Caco-2 (cell line): Measurements from ENCODE around the gene SETD9. TPM values are rescaled to one million over a fixed set of nuclear protein-coding genes. Genes with fewer than 3 reads are reported as not detected.

Experiments used
- BruUV-seq: library from RNA; stranded (reverse); fragments of 400-500 nt; replicated peaks from 2 replicates; lab custom pipeline; 2021; lab: Mats Ljungman, UMichigan
- CTCF ChIA-PET: fragments of 300-600 bp; sonication (Branson Sonifier 250); formaldehyde crosslinking; loops from one replicate; lab custom pipeline; 2022; ENCODE audit warnings: antibody characterized with exemption; lab: Charles Lee
- POLR2A ChIA-PET: fragments of 300-600 bp; sonication (Branson Sonifier 250); formaldehyde crosslinking; loops from one replicate; lab custom pipeline; 2022; ENCODE audit warnings: antibody characterized with exemption; lab: Charles Lee
- DNase-seq, 2 experiments: peaks; one replicate each; pipeline versions ENCODE4 v3.0.0 to v3.0.0-alpha.2; 2020 to 2022
- H3K27me3 ChIP-seq: replicated peaks from 2 replicates; pipeline ENCODE4 v1.6.0; 2011; ENCODE audit warnings: low read length; ENCODE audit not compliant: control insufficient read depth, insufficient read depth
- H3K36me3 ChIP-seq: 2 replicates; pipeline ENCODE4 v1.5.1; 2011; ENCODE audit warnings: low read length; ENCODE audit not compliant: control insufficient read depth, insufficient read depth
- H3K4me1 ChIP-seq: fragments of 250-450 bp; sonication (Bioruptor Pico); 2 replicates; pipeline ENCODE4 v1.5.1; 2020; ENCODE audit warnings: mild to moderate bottlenecking
- H3K4me3 ChIP-seq: 2 replicates; pipeline ENCODE4 v1.5.1; 2011; ENCODE audit warnings: low read depth, mild to moderate bottlenecking, control low read depth, low read length
- H3K9me3 ChIP-seq: fragments of 250-450 bp; sonication (Bioruptor Pico); 2 replicates; pipeline ENCODE4 v1.5.1; 2020; ENCODE audit warnings: mild to moderate bottlenecking, moderate library complexity
- H3K27ac Mint-ChIP-seq: one replicate; pipeline ENCODE4 v1.8.0; 2022; ENCODE audit warnings: mixed read lengths; ENCODE audit not compliant: unreplicated experiment
- H3K27me3 Mint-ChIP-seq: one replicate; pipeline ENCODE4 v1.8.0; 2022; ENCODE audit warnings: mixed read lengths; ENCODE audit not compliant: insufficient read depth, unreplicated experiment
- H3K36me3 Mint-ChIP-seq: one replicate; pipeline ENCODE4 v1.8.0; 2022; ENCODE audit warnings: mild to moderate bottlenecking, mixed read lengths; ENCODE audit not compliant: insufficient read depth, unreplicated experiment
- H3K4me1 Mint-ChIP-seq: one replicate; pipeline ENCODE4 v1.8.0; 2022; ENCODE audit warnings: low read depth, mixed read lengths; ENCODE audit not compliant: unreplicated experiment
- H3K4me3 Mint-ChIP-seq: one replicate; pipeline ENCODE4 v1.8.0; 2022; ENCODE audit warnings: mild to moderate bottlenecking, moderate library complexity, mixed read lengths; ENCODE audit not compliant: unreplicated experiment
- H3K9me3 Mint-ChIP-seq: one replicate; pipeline ENCODE4 v1.8.0; 2022; ENCODE audit warnings: mixed read lengths; ENCODE audit not compliant: unreplicated experiment
- intact Hi-C: fragments of 100-400 bp; cut with micrococcal nuclease; formaldehyde crosslinking; loops from one replicate; pipeline ENCODE4 v1.10.0; 2022; ENCODE audit not compliant: unreplicated experiment
- total RNA-seq: library from RNA; stranded (reverse); gene quantifications from 2 replicates; pipeline ENCODE4 v1.2.3, GENCODE V29; 2022
- TF ChIP-seq, protein P1 (sequence below), 2 experiments: fragments of 200-600 bp in 1 of 2; IDR thresholded peaks; 1 replicate in 1 of 2; 2 replicates in 1 of 2; pipeline versions ENCODE4 v1.5.1 to v1.8.0; 2011 to 2022; ENCODE audit warnings: antibody characterized with exemption in 1 of 2, control low read depth in 1 of 2, inconsistent platforms in 1 of 2, low read depth in 1 of 2, low read length in 1 of 2, mild to moderate bottlenecking in 1 of 2, moderate library complexity in 1 of 2; ENCODE audit not compliant: insufficient read depth in 1 of 2, severe bottlenecking in 1 of 2, unreplicated experiment in 1 of 2

Gene SETD9
- total RNA-seq, 1 experiment from 2014 or later: 10.5 TPM

DNA sequence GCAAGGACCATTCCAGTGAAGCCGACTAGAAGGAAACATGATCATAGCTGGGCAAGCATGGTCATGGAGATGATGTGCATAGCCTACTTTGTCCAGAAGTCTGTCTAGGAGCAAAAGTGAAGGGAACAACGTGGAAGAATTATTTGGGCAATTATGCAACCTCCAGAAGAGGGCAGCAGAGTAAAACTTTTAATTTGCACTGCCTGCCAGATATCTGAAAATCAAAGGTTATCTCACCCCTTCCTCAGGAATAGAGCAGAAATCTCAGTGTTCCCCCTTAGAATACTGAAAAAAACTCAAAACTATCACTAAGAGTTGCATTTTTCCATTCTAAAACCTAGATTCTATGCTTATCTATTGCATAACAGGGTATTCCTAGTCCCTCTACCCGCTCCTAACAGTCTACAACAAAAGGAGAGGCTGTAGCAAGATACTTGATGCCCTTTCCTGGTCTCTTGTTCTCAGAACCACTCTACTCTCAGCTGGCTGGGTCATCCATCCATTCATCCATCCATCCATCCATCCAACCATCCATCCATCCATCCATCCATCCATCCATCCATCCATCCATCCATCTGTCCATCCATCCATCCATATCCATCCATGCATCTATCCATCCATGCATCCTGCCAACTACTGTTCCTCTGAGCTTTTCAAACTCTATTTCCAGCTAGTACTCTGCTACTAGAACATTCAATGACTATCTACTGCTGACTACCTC lies 8.4 kb upstream of the SETD9 start:
- Mint-ChIP-seq H3K36me3 (peaks cover 19% of the 10 kb centered on the region), H3K27ac (no peak overlapping the region), H3K27me3 (no peaks in the 10 kb centered on the region), H3K4me3 (no peak overlapping the region), H3K9me3 (no peaks in the 10 kb centered on the region), H3K4me1 (no peaks in the 10 kb centered on the region)
- POLR2A ChIA-PET: no interaction called here
- no TSS peak for BruUV-seq
- CTCF ChIA-PET: interaction anchor here (0.7 to 4.4 kb wide), 4 partner anchors 9 to 334 kb away, joined by 4 to 29 read pairs (median 8); no protein-coding TSS in a partner anchor
- Histone ChIP-seq H3K36me3 (peaks cover 2% of the 10 kb centered on the region; the same call in 1 of the 2 replicates), H3K4me1 (peaks cover 5% of the 10 kb centered on the region; the same call in 1 of the 2 replicates), H3K4me3 (no peak overlapping the region), H3K27me3 (no peaks in the 10 kb centered on the region), H3K9me3 (no peaks in the 10 kb centered on the region)
- intact Hi-C loops: loop anchor here (1.0 to 10.0 kb wide), 5 partner anchors 181 to 1564 kb away; partner anchors contain the start of gene PLK2
- peak in 1 of 2 experiments; percentile 71 for DNase-seq
- TF ChIP-seq, protein P1, sequence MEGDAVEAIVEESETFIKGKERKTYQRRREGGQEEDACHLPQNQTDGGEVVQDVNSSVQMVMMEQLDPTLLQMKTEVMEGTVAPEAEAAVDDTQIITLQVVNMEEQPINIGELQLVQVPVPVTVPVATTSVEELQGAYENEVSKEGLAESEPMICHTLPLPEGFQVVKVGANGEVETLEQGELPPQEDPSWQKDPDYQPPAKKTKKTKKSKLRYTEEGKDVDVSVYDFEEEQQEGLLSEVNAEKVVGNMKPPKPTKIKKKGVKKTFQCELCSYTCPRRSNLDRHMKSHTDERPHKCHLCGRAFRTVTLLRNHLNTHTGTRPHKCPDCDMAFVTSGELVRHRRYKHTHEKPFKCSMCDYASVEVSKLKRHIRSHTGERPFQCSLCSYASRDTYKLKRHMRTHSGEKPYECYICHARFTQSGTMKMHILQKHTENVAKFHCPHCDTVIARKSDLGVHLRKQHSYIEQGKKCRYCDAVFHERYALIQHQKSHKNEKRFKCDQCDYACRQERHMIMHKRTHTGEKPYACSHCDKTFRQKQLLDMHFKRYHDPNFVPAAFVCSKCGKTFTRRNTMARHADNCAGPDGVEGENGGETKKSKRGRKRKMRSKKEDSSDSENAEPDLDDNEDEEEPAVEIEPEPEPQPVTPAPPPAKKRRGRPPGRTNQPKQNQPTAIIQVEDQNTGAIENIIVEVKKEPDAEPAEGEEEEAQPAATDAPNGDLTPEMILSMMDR (IDR thresholded peaks at IDR 0.05; ENCODE audit: insufficient read depth in 1 of 2, low read depth in 1 of 2, low read length in 1 of 2, severe bottlenecking in 1 of 2, unreplicated experiment in 1 of 2): peak; percentile 66 to 80

DNA sequence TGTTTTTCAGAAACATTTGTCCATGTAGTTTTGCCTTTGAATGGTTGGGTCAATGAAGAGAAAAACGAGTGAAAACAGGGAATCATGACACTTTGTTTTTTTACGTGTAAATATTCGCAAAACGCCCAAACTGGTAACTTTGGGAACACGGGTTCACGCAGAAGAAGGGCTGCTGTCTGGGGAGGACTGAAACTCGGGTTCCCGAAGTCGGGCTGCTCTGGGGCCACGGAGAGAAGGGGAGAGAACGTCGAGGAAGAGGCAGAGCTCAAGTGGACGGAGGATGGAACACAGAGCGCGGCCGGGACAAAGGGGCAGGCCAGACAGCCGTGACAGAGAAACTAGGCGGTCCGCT lies 478 bp upstream of the SETD9 start:
- TF ChIP-seq, protein P1 (IDR thresholded peaks at IDR 0.05; ENCODE audit: insufficient read depth in 1 of 2, low read depth in 1 of 2, low read length in 1 of 2, severe bottlenecking in 1 of 2, unreplicated experiment in 1 of 2): no peak
- Mint-ChIP-seq H3K27ac (peak overlapping the region; percentile 94), H3K36me3 (peaks cover 7% of the 10 kb centered on the region), H3K9me3 (no peaks in the 10 kb centered on the region), H3K27me3 (no peaks in the 10 kb centered on the region), H3K4me1 (no peaks in the 10 kb centered on the region), H3K4me3 (peak overlapping the region; percentile 96)
- DNase-seq: no peak
- ChIA-PET POLR2A (interaction anchor here (0.5 to 2.6 kb wide), 6 partner anchors 9 to 433 kb away, joined by 3 to 22 read pairs (median 4); partner anchors contain the start of gene GPBP1), CTCF (interaction anchor here (2.6 kb wide), 1 partner anchor 639 kb away, joined by 8 read pairs; no protein-coding TSS in a partner anchor)
- intact Hi-C loops: loop anchor here (1.0 to 10.0 kb wide), 6 partner anchors 44 to 1556 kb away; partner anchors contain the start of genes MIER3 and PLK2
- BruUV-seq: no TSS peak
- H3K36me3 ChIP-seq: no peaks in the 10 kb centered on the region
- peak overlapping the region; percentile 85 for H3K4me3 ChIP-seq
- no peaks in the 10 kb centered on the region for H3K4me1 ChIP-seq
- H3K27me3 ChIP-seq: no peaks in the 10 kb centered on the region
- no peaks in the 10 kb centered on the region for H3K9me3 ChIP-seq

DNA sequence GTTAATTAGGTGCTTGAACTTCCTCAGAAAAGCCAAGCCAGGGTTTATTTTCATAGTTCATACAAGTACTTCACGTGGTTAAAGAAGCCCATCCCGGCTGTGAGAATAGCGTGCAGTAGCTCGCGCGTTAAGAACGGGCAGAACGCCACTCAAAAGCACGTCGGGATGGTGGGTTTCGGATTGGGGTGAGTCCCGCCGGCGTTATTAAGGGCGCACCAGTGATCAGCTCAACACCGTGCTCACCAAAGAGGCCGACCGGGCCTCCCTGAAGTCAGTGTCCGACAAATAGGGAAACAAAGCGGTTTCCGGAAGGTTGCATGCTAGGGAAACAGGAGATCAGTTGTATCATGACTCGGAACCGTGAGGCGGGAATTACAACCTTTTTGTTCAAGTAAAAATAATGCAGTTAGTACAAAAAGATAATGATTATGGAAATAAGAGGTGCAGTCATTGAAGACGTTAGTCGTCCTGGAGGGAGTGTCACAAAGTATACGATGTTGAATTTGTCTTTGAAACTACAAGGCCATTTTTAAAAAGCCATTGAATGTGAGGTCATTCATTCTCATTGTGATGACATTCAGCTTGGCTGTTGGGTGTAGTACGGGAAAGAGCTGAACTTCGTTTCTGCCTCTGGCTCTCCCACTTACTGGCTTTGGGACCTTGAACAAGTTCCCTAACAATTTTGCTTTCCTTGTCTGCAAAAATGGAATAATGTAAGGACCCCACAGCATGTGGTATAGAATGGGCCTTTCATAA lies 992 bp downstream of the SETD9 start:
- Mint-ChIP-seq H3K4me1 (no peaks in the 10 kb centered on the region), H3K4me3 (peak overlapping the region; percentile 96), H3K9me3 (no peaks in the 10 kb centered on the region), H3K27me3 (no peaks in the 10 kb centered on the region), H3K36me3 (peaks cover 7% of the 10 kb centered on the region), H3K27ac (peak overlapping the region; percentile 94)
- Histone ChIP-seq H3K9me3 (no peaks in the 10 kb centered on the region), H3K27me3 (no peaks in the 10 kb centered on the region), H3K4me1 (no peaks in the 10 kb centered on the region), H3K36me3 (no peaks in the 10 kb centered on the region), H3K4me3 (peak overlapping the region; percentile 71)
- peak in 1 of 2 experiments; percentile 54 for DNase-seq
- ChIA-PET POLR2A (interaction anchor here (0.7 to 2.6 kb wide), 8 partner anchors 8 to 463 kb away, joined by 3 to 22 read pairs (median 4); partner anchors contain the start of gene GPBP1), CTCF (interaction anchor here (0.9 to 2.6 kb wide), 7 partner anchors 8 to 640 kb away, joined by 3 to 8 read pairs (median 5); no protein-coding TSS in a partner anchor)
- intact Hi-C loops: loop anchor here (1.0 kb wide), 1 partner anchor 8 kb away; no protein-coding TSS in a partner anchor
- TSS peak; percentile 66 for BruUV-seq
- TF ChIP-seq, protein P1 (IDR thresholded peaks at IDR 0.05; ENCODE audit: insufficient read depth in 1 of 2, low read depth in 1 of 2, low read length in 1 of 2, severe bottlenecking in 1 of 2, unreplicated experiment in 1 of 2): no peak
